Right lobe of liver (tissue), 4 donors: ENCODE results near the gene MED4.

Source experiments
- CTCF ChIP-seq, 4 donors: fragments of 200-600 bp in 3 of 4; fragments of 450-650 bp in 1 of 4; IDR thresholded peaks; one replicate each; pipeline versions ENCODE4 v1.5.1 to v1.8.0; 2016 to 2022; ENCODE audit warnings: antibody characterized with exemption in 4 of 4, mild to moderate bottlenecking in 2 of 4
- POLR2A ChIP-seq: fragments of 450-650 bp; IDR thresholded peaks from one replicate; pipeline ENCODE4 v1.6.1; 2017; ENCODE audit warnings: antibody characterized with exemption, mild to moderate bottlenecking
- donor health status: DM: no; HTN: no; CAD: no.
- donor health status: DM: no; HTN: no; CAD: no.
- donor health status: DM: no; HTN: yes; CAD: no.

GRCh38 chr13:48123812-48124211 lies 28.9 kb upstream of the MED4 start:
- TF ChIP-seq CTCF (IDR thresholded peaks at IDR 0.05) (no peak), POLR2A (no peak)
